Hindlimb muscle (tissue), 1 donor: ENCODE data around the gene PRKCE. TPM values are rescaled to one million over a fixed set of nuclear protein-coding genes. Genes with fewer than 3 reads are reported as not detected.

ENCODE experiments used
- DNase-seq: peaks from one replicate; pipeline ENCODE4 v3.0.0-alpha.2; 2013
- polyA plus RNA-seq: library from polyadenylated mRNA; unstranded; fragments of 120-200 nt; gene quantifications from one replicate; pipeline ENCODE4 v1.2.1, GENCODE V29; 2013; ENCODE audit not compliant: insufficient read length

The PRKCE gene
- polyA plus RNA-seq, 1 donor = 4.6 TPM

DNA sequence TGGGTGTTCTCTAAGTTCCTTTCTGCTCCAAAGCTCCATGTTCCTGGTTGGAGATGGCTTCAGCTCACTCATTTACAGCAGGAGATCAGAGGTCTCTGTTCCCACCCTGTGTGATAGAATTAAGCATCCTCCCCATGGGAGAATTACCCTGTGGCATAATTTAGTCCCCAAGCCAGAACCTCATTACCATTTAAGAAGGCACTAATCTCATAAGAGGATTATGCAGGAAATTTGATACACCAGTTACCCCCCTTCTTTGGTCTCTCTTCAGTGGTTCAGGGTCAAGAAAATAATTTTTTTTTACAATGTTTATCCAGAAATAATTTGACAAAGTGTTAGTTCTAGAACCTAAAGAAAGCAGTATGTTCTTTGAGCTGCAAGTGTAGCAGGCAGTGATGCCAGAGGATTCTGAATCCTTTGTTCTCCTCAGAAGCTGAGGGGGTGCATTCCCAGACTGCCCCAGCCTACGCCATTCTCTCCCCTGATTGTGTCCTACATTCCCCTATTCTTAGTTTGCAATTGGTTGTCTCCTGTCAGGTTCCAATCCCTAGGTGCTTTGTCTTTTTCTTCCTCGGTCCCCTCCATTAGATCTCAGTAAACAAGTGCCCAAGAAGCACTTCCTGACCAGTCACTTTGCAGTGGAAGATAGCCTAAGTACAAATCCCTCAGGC is 163.6 kb downstream of the PRKCE start:
- DNase-seq = no peak

GRCh38 chr2:45816272-45816671 is 164.8 kb downstream of the PRKCE start:
- DNase-seq = no peak

DNA sequence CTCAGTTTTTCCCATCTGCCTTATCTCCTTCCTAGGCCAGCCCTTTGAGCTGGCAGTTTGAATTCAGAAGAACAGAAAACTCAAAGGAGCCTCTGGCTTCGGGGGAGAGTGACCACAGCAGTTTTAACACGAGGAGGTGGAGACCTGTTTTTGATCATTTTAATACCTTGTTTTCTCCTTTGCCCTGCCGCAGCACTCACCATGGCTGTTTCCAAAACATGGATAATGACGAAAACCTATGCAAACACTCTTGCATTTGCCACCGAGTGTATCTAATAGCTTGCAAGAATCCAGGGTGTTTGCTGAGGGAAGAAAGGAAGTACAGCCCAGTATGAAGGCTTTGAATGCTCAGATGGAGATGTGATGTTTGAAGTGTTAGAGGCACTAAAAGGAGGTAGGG is 167.1 kb downstream of the PRKCE start:
- DNase-seq = no peak

- no peak for DNase-seq
Measured at GRCh38 chr2:45820048-45820447, 168.6 kb downstream of the PRKCE start.

DNA sequence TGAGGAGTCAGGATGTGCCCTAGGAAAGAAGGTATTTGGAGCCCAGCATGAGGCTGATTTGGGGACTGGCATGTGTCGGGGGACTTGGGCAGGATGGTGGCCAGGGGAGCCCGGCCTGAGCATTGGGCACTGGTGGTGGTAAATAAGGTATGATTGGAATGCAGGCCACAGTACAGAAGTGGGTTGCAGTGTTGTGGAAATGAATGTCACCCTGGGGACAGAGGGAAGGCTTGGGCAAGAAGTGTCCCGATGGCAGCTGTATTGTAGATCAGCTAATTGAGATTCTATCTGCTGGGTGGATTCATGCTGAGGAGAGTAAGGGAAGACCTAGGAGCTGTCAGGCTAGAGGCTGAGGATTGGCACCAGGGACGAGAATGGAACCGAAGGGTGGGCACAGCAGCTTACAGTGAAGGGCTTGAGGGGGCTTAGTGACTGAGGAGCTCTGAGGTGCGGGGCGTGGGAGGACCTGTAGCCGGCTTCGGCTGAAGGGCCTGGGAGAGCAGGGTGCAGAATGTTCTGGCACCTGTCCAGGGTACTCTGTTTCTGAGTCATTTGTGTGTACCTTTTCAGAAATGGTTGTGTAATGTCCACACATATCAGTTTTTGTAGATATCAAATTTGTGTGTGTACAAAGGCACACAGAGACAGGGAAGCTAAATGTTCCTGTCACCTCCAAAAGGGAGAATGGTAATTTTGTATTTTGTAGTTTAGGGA is 170.2 kb downstream of the PRKCE start:
- DNase-seq = no peak

- DNase-seq = no peak
Measured at GRCh38 chr2:45822272-45822630, 170.8 kb downstream of the PRKCE start.

- DNase-seq = peak; percentile 75
Measured at GRCh38 chr2:45823723-45824206, 172.3 kb downstream of the PRKCE start.

- no peak for DNase-seq
Measured at GRCh38 chr2:45825001-45825651, 173.7 kb downstream of the PRKCE start.

DNA sequence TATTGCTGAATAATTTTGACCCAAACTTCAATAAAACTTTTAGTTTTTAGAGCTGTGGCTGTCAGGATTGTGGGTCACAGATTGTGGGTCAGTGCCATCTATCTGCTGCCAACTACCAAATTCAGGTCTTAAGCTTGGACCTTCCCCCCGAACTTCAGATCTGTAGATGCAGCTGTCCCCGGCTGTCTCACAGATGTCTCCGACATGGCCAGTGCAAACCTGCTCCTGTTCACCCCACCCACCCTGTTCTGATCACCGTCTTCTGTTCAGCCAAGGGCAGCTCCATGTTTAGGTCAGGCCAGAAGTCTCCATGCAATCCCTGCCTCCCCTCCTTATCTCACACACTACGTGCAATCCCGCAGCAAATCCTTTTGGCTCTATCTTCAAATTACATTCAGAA is 175.0 kb downstream of the PRKCE start:
- DNase-seq = no peak

GRCh38 chr2:45826884-45827635 is 175.6 kb downstream of the PRKCE start:
- no peak for DNase-seq

DNA sequence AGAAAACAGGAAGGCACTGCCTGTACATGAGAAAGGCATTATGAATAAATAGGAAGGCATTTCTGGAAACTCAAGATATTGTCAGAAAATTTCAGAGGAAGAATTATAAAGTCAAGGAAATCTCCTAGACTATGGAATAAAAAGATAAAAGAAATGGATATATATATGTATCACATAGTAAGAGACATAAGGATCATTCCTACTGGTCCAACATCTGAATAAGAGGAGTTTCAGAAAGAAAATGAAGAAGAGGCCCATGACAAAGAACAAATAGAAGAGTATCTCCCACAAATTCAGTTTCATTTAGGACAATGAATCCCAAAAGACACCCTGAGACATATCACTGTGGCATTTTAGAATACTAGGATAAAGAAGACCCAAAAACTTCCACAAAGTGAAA is 178.8 kb downstream of the PRKCE start:
- DNase-seq = no peak

GRCh38 chr2:45833301-45833967 is 182.0 kb downstream of the PRKCE start:
- no peak for DNase-seq

GRCh38 chr2:45833968-45834344 is 182.5 kb downstream of the PRKCE start:
- DNase-seq = no peak

GRCh38 chr2:45834372-45834771 is 182.9 kb downstream of the PRKCE start:
- DNase-seq = no peak

GRCh38 chr2:45834858-45835257 is 183.4 kb downstream of the PRKCE start:
- no peak for DNase-seq

- DNase-seq = no peak
Measured at GRCh38 chr2:45836316-45836715, 184.8 kb downstream of the PRKCE start.

DNA sequence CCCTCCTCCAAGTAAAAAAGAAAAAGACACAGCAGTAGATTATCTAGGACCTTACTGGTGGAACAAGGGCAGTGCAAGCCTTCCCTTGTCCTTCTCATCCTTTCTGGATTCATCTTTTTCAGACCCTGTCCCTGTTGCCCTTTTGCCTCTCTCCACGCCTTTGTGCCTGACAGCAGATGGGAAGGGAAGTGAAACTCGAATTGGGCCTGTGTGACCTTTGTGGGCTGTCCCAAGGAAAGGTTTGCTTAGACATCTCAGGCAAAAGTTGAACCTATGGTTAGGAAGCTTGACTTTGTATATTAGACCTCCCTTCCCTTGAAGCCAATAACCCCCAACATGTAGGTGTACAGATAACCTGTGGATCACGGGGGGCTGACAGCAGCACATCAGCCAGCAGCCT is 185.3 kb downstream of the PRKCE start:
- DNase-seq = no peak

GRCh38 chr2:45837812-45838341 is 186.4 kb downstream of the PRKCE start:
- no peak for DNase-seq

DNA sequence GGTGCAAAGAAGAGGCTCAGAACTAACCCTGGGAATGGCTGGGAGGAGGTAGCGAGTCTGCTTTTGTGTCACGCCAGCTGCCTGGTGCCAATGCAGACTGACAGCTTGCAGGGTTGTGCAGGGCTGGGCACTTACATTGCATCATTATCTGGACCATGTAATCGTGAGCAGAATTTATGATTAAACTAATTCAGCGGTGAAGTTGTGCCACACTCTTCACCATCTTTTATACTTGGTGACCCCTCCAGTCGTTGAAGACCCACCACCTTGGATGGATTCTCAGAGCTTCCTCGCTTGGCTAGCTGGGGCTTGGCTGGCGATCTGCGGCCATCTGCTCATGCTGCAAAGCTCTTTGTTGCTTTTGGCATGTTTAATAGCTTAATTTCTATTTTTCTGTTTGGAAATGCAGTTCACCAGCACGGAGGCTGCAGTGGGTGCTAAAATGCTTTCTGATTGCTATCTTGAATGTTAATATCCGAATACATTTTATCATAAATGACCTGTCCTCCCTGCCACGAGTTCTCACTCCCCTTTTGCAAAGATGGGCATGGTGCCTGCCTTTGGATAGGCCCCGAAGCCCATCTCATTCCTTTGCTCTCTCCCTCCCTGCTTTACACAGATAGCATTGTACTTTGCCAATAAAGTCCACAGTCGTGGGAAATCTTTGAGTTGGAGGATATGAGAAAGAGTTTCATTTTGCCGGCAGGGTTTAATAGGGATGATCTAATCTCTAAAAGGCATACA is 188.2 kb downstream of the PRKCE start:
- DNase-seq = peak; percentile 47

GRCh38 chr2:45840481-45840880 is 189.0 kb downstream of the PRKCE start:
- no peak for DNase-seq

DNA sequence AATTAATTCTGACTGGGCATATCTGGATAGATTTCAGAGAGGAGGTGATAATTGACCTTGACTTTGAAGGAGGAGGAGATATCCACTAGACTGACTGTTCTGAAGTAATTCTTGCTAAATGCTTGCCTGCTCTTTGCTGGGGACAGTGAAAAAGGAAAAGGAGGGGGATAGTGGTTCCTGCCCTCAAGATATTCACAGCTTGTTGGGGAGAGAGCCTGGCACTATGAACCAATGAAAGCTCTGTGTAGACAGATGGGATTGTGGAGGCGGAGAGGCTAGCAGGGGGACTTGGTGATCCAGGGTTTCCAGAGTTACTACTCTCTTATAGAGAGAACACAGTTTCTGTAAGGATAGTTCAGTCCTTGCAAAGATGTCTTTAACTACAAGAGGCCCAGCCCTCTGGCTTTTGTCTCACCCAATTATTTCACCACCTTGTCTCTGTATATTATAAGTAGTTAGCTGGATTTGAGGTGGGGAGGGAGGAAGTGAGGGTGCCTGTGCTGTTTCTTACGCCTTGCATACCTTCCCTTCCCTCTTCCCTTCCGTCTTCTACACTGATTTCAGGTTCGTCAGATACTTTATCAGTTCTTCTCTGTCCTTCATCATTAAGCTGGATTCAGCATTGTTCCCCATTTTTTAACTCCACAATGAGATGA is 190.4 kb downstream of the PRKCE start:
- DNase-seq = no peak
